Right hindlimb (tissue), 1 donor: ENCODE measurements around the gene TRMT112.

Experiments used
- DNase-seq: peaks from one replicate; pipeline ENCODE4 v3.0.0-alpha.2; 2018

Gene TRMT112

DNA sequence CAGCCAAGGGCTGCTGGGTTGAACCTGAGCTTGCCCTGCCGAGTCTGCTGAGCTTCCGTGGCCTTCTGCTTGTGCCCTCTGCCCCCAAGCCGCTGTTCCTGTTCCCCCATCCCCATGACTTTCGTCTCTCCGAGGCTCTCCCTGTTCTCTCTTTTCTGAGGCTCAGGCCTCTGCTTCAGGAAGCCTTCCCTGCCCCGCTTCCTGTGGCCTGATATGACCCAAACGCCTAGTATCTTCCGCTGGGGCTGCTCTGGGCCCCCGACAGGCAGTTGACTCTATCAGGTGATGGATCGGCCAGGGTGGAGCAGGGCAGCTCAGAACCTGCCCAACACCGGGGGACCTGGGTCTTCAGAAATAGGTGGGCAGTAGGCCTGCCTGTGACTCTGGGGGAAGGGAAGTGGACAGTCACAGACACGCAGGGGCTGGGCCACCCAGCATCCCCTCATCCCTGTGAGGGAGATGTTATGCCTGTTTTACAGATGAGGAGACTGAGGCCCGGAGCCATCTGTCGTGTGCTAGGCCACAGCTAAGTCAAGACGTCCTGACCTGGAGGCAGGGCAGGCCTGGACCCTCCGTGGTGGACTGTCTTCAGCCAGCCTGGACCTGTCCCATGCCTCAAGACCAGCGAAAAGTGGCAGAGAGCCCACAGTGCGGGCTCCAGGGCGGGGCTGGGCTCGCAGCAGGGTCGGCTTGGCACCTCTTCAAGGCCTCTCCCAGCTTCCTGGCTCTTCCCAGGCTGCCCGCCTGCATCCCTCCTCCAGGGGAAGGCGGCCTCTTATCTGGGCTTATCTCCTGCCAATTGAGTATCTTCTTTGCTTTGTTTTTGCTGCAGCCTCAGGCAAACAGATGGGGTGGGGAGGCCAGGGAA lies 49.1 kb downstream of the TRMT112 start:
- DNase-seq: peak; percentile 72

DNA sequence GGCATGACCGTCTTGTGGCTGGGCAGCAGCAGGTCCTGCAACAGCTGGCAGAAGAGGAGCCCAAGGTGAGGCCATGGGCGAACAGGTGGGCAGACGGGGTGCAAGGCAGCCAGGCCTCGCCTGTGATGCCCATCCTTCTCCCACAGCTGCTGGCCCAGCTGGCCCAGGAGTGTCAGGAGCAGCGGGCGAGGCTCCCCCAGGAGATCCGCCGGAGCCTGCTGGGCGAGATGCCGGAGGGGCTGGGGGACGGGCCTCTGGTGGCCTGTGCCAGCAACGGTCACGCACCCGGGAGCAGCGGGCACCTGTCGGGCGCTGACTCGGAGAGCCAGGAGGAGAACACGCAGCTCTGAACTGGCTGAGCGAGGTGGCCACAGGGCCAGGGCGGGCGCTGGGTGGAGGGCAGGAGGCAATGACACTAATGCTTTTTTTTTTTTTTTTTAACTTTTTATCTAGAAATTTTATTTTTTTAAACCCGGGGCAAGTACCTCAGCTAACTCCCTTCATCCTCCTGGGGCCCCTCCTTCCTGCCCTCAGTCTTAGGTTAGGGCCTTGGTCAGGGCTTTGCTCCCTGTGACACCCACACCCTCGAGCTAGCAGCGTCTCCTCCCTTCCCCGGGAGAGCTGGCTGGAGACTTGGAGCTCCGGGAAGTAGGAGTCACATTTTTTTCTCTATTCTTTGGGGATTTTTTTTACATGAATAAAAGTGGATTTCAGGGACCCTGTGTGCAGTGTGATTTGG lies 50.0 kb downstream of the TRMT112 start:
- DNase-seq: no peak
